NT2/D1 (cell line): Measurements from ENCODE around the gene SUPT20H.

Experiments used
- SUZ12 ChIP-seq: IDR thresholded peaks from 2 replicates; pipeline ENCODE4 v1.6.1; 2011; ENCODE audit not compliant: insufficient read length, insufficient read depth; ENCODE audit errors: extremely low read depth
- YY1 ChIP-seq: IDR thresholded peaks from 2 replicates; pipeline ENCODE4 v1.6.1; 2011; ENCODE audit not compliant: insufficient read length, insufficient read depth
- ZNF274 ChIP-seq: IDR thresholded peaks from 2 replicates; pipeline ENCODE4 v1.6.1; 2011; ENCODE audit warnings: mild to moderate bottlenecking, low read depth, low read length

- TF ChIP-seq YY1: no peak
- TF ChIP-seq ZNF274: no peak
- TF ChIP-seq SUZ12: no peak
Measured at GRCh38 chr13:37065890-37066526, 6.5 kb upstream of the SUPT20H start.
